RWPE1 (cell line): ENCODE data around the gene GPC6.

Source experiments
- CTCF ChIA-PET: fragments of 350-600 bp; sonication (Branson Sonifier 250); formaldehyde crosslinking; extraction: SDS; loops from one replicate; lab custom pipeline; 2021; lab: Yijun Ruan, JAX
- POLR2A ChIA-PET: fragments of 400-600 bp; formaldehyde crosslinking; extraction: SDS; loops from one replicate; lab custom pipeline; 2020; ENCODE audit warnings: antibody characterized with exemption; ENCODE audit not compliant: low non-redundant PET; lab: Yijun Ruan, JAX
- DNase-seq: peaks from one replicate; pipeline ENCODE4 v3.0.0; 2012; ENCODE audit warnings: low spot score
- H3K27ac ChIP-seq: fragments of 450-650 bp; 2 replicates; pipeline ENCODE4 v1.5.1; 2017
- TF ChIP-seq, protein P1 (sequence below): fragments of 450-650 bp; conservative IDR thresholded peaks from 2 replicates; pipeline ENCODE4 v1.5.1; 2017; ENCODE audit warnings: low read depth, mild to moderate bottlenecking

GPC6 gene

DNA sequence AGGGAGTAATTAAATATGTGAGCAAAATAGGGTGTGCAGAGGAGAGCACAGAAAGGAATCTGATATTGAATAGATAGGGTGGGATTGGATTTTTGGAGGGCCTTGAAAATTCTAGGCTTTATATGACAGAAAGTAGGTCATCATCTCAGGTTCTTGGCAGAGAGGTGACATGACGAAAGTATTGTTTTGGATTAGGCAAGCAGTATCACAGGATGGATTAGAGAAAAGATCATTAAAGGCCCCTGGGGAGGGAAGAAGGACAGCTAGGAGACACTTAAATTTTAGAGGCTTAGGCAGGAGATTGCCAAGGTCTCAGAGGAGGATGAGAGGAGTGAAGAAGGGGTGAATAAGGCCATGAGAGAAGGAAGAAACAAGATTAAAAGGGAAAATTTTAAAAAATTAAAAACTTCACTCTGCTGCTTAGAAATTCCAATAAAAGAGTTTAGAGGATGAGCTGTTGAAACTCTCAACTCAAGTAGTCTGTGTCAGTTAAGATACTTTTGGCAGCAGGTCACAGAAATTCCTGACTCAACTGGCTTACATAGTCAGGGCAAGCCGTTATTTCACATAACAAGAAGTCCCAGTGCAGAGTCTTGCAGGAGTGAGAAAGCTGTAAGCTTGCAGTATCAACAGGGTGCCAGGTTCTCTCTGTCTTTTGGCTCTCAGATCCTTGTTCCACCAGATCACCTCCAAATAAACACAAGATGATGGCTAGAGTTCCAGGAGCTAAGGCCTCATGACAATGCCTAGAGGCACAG lies 8.8 kb downstream of the GPC6 start:
- TF ChIP-seq, protein P1, sequence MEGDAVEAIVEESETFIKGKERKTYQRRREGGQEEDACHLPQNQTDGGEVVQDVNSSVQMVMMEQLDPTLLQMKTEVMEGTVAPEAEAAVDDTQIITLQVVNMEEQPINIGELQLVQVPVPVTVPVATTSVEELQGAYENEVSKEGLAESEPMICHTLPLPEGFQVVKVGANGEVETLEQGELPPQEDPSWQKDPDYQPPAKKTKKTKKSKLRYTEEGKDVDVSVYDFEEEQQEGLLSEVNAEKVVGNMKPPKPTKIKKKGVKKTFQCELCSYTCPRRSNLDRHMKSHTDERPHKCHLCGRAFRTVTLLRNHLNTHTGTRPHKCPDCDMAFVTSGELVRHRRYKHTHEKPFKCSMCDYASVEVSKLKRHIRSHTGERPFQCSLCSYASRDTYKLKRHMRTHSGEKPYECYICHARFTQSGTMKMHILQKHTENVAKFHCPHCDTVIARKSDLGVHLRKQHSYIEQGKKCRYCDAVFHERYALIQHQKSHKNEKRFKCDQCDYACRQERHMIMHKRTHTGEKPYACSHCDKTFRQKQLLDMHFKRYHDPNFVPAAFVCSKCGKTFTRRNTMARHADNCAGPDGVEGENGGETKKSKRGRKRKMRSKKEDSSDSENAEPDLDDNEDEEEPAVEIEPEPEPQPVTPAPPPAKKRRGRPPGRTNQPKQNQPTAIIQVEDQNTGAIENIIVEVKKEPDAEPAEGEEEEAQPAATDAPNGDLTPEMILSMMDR: no peak
- no peak for DNase-seq
- ChIA-PET CTCF (no interaction called here), POLR2A (no interaction called here)
- H3K27ac ChIP-seq: no peak overlapping the region

DNA sequence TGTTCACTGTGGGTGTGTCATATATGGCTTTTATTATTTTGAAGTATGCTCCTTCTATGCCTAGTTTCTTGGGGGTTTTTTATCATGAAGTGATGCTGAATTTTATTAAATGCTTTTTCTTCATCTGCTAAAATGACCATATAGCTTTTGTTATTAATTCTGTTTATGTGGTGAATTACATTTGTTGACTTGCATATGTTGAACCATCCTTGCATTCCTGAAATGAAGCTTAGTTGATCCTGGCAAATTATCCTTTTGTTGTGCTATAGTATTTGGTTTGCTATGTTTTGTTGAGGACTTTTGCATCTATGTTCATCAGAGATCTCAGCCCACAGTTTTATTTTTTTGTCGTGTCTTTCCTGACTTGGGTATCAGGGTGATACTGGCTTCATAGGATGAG lies 12.1 kb downstream of the GPC6 start:
- ChIA-PET POLR2A (no interaction called here), CTCF (no interaction called here)
- TF ChIP-seq, protein P1: no peak
- H3K27ac ChIP-seq: no peak overlapping the region
- DNase-seq: no peak

DNA sequence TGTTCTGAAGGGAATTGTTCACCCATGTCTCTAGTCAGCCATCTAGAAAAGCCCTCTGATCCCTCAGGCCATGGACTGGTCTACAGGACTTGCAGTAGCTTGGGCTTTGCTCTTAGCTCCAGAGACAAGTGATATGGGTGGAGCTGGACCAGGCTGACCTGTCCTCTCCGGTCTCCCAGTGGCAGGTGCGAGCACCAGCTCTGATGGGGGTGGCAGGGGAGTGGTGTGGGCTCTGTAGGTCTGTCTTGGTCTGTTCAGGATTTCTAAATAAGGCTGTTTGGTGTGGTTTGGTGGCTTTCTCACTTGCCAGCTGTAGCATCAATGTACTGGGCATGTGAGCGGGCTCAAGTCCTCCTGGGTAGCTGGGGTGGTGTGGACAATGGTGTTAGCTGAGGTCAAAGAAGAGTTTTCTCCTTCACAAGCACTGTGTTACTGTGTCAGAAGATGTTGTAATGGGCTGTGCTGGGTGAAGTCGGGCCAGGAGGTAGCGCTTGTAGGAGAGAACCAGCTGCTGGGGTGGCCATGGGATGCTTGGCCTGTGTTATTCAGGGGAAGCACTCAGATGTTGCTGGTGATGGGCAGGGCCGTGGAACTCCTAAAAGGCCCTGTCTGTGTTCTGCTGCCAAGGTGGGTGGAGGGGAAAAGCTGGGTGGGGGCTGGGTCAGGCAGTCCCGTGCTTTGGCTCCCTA lies 16.9 kb downstream of the GPC6 start:
- ChIA-PET CTCF (interaction anchor here (0.6 kb wide), 1 partner anchor 198 kb away, joined by 3 read pairs; no protein-coding TSS in a partner anchor), POLR2A (no interaction called here)
- TF ChIP-seq, protein P1: no peak
- peak overlapping the region; percentile 69; the same call in 1 of the 2 replicates for H3K27ac ChIP-seq
- DNase-seq: no peak

DNA sequence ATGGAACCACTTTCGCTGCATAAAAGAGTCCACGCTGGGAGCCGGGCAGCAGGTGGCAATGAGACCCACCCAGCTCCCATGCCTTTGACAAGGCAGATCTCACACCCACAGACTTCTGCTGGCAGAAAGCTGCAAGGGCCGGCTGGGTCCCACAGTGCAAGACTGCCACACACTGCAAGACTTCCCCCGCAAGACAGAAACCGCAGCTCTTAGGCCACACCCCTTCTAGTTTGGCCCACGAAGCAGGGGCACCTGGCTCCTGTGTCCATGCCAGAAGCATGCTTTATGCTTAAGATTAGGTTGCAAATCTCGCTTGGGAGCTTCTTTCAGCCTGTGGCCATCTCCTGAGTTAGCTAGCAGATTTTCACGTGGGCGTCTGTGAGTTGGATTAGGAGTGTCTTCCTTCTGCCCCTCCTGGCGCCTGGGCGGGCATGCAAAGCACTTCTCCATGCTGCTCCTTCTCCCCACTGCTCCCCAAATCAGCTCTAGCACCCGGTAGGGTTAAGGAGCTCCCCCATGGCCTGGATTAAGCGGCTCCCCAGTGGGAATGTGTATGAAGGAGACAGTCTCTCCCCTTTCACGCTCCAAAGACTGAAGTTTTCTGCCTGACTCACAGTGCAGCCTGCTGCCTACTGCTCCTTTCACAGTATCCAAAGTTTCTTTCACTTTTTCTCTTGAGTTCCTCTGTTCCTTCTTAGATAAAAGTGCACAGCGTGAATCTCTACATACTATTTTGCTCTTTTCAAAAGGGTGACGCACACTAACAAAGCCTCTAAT lies 17.7 kb downstream of the GPC6 start:
- TF ChIP-seq, protein P1: no peak
- ChIA-PET POLR2A (no interaction called here), CTCF (interaction anchor here (0.6 kb wide), 2 partner anchors 198 to 733 kb away, joined by 3 read pairs; no protein-coding TSS in a partner anchor)
- H3K27ac ChIP-seq: peak overlapping the region; percentile 69
- no peak for DNase-seq

DNA sequence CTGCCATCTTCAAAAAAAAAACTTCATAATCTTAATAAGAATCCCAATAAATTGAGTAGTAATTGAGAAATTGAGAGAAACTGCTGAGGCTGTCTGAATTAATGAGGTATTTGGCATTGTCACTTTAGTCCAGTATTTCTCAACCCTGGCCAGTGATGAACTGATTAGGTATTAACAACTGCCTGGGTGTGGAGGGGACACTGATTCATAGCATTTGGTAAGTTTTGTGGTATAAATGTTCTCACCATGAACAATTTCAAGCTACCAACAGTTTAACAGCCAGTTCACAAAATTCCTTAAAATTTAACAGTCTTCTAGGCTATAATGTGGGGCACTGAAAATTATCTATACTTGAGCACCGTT lies 18.3 kb downstream of the GPC6 start:
- DNase-seq: peak; percentile 39

DNA sequence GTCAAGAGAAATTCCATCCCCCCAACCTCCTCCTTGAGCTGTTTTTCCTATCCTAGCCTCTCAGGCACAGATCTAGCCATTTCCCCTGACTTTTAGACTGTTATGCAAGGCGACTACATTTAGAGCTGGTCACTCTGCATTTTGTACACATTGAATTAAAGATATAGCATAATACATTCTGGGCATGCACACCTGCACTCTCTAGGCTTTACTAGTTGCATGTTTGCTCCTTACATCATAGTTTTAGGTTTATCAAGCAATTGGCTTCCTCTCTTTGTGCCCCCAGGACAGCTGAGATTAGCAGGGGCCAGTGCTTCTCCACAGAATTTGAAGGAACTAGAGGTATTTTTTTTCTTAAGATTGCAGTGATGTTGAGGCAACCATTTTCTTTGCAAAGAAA lies 19.5 kb downstream of the GPC6 start:
- CTCF ChIA-PET: no interaction called here
- no peak for DNase-seq
- TF ChIP-seq, protein P1: no peak
- POLR2A ChIA-PET: no interaction called here
- H3K27ac ChIP-seq: no peak overlapping the region

More for the DNA sequence above, 18.3 kb downstream of the GPC6 start:
- ChIA-PET POLR2A (no interaction called here), CTCF (interaction anchor here (0.6 kb wide), 1 partner anchor 733 kb away, joined by 3 read pairs; no protein-coding TSS in a partner anchor)
- TF ChIP-seq, protein P1: no peak
- no peak overlapping the region for H3K27ac ChIP-seq
